Left kidney (tissue), 2 donors: ENCODE data around the gene NCMAP. TPM values are rescaled to one million over a fixed set of nuclear protein-coding genes. Genes with fewer than 3 reads are reported as not detected.
"Not testable (repeated sequence)": the region's sequence is repeated elsewhere in the genome, so short reads cannot be mapped to it uniquely, and the experiment has no call there.

Source experiments
- DNase-seq: peaks from one replicate; pipeline ENCODE4 v3.0.0-alpha.2; 2013
- polyA plus RNA-seq: library from polyadenylated mRNA; unstranded; fragments of 120-200 nt; gene quantifications from one replicate; pipeline ENCODE4 v1.2.1, GENCODE V29; 2013; ENCODE audit not compliant: insufficient read length

Gene NCMAP
- polyA plus RNA-seq, 1 donor, result 0.80 TPM

- DNase-seq, result no peak
These were observed 14.1 kb upstream of the NCMAP start for GRCh38 chr1:24541711-24542346.

- DNase-seq, result no peak
These were observed 11.6 kb upstream of the NCMAP start for GRCh38 chr1:24544239-24544638.

GRCh38 chr1:24545662-24546061, 10.2 kb upstream of the NCMAP start:
- DNase-seq, result no peak

- no peak for DNase-seq
These were observed 8.7 kb upstream of the NCMAP start for GRCh38 chr1:24547195-24547594.

- DNase-seq, result no peak
These were observed 7.8 kb upstream of the NCMAP start for GRCh38 chr1:24548070-24548469.

- DNase-seq, result not testable (repeated sequence)
These were observed 6.7 kb upstream of the NCMAP start for GRCh38 chr1:24549210-24549609.

GRCh38 chr1:24551290-24551959, 4.5 kb upstream of the NCMAP start:
- no peak for DNase-seq

- peak; percentile 70 for DNase-seq
These were observed 3.8 kb upstream of the NCMAP start for GRCh38 chr1:24551960-24552571.

- no peak for DNase-seq
These were observed 2.0 kb upstream of the NCMAP start for GRCh38 chr1:24553931-24554330.

- no peak for DNase-seq
These were observed 1.2 kb upstream of the NCMAP start for GRCh38 chr1:24554714-24555113.

GRCh38 chr1:24556414-24556795, 518 bp downstream of the NCMAP start:
- DNase-seq, result no peak

GRCh38 chr1:24557220-24557619, 1.3 kb downstream of the NCMAP start:
- no peak for DNase-seq

- DNase-seq, result no peak
These were observed 1.8 kb downstream of the NCMAP start for GRCh38 chr1:24557711-24558131.

- no peak for DNase-seq
These were observed 2.6 kb downstream of the NCMAP start for GRCh38 chr1:24558455-24558854.

GRCh38 chr1:24558902-24559791, 3.3 kb downstream of the NCMAP start:
- DNase-seq, result peak; percentile 68

- DNase-seq, result no peak
These were observed 4.5 kb downstream of the NCMAP start for GRCh38 chr1:24560361-24560760.

- peak; percentile 39 for DNase-seq
These were observed 6.7 kb downstream of the NCMAP start for GRCh38 chr1:24562625-24563024.

- DNase-seq, result no peak
These were observed 8.8 kb downstream of the NCMAP start for GRCh38 chr1:24564695-24565094.

GRCh38 chr1:24566236-24566867, 10.5 kb downstream of the NCMAP start:
- DNase-seq, result no peak

GRCh38 chr1:24567792-24568388, 12.0 kb downstream of the NCMAP start:
- DNase-seq, result peak; percentile 37

GRCh38 chr1:24568475-24568874, 12.6 kb downstream of the NCMAP start:
- DNase-seq, result no peak
